Stimulated activated CD8-positive, alpha-beta memory T cell treated with anti-CD3 and anti-CD28 coated beads, Interleukin-4, amount 100 ng/mL, for 4 hours (primary cell): ENCODE measurements around the gene ANAPC13.

Source experiments
- DNase-seq, 2 donors: peaks; one replicate each; pipeline ENCODE4 v3.0.0-alpha.2; 2020; ENCODE audit warnings: low read depth in 2 of 2, low spot score in 1 of 2

Gene ANAPC13

GRCh38 chr3:134483195-134483900, 2.4 kb downstream of the ANAPC13 start:
- DNase-seq = no peak

GRCh38 chr3:134482622-134483021, 3.2 kb downstream of the ANAPC13 start:
- no peak for DNase-seq

GRCh38 chr3:134481166-134481565, 4.6 kb downstream of the ANAPC13 start:
- DNase-seq = no peak

- DNase-seq = no peak
Measured at GRCh38 chr3:134480546-134480945, 5.2 kb downstream of the ANAPC13 start.

- DNase-seq = no peak
Measured at GRCh38 chr3:134477938-134478337, 7.8 kb downstream of the ANAPC13 start.

GRCh38 chr3:134477002-134477401, 8.8 kb downstream of the ANAPC13 start:
- no peak for DNase-seq

- DNase-seq = no peak
Measured at GRCh38 chr3:134476306-134476705, 9.5 kb downstream of the ANAPC13 start.

GRCh38 chr3:134474956-134475355, 10.8 kb downstream of the ANAPC13 start:
- no peak for DNase-seq

- DNase-seq = peak; percentile 25 to 78
Measured at GRCh38 chr3:134473868-134474546, 11.8 kb downstream of the ANAPC13 start.

- no peak for DNase-seq
Measured at GRCh38 chr3:134472831-134473230, 13.0 kb downstream of the ANAPC13 start.

GRCh38 chr3:134471521-134472193, 14.1 kb downstream of the ANAPC13 start:
- DNase-seq = no peak

GRCh38 chr3:134468519-134468918, 17.3 kb downstream of the ANAPC13 start:
- no peak for DNase-seq

- no peak for DNase-seq
Measured at GRCh38 chr3:134466331-134466730, 19.5 kb downstream of the ANAPC13 start.

GRCh38 chr3:134464689-134465365, 21.0 kb downstream of the ANAPC13 start:
- no peak for DNase-seq

- no peak for DNase-seq
Measured at GRCh38 chr3:134464064-134464688, 21.6 kb downstream of the ANAPC13 start.

GRCh38 chr3:134463676-134464063, 22.1 kb downstream of the ANAPC13 start:
- no peak for DNase-seq

- DNase-seq = no peak
Measured at GRCh38 chr3:134462331-134462941, 23.3 kb downstream of the ANAPC13 start.

- DNase-seq = no peak
Measured at GRCh38 chr3:134460965-134461364, 24.8 kb downstream of the ANAPC13 start.

GRCh38 chr3:134459562-134459961, 26.2 kb downstream of the ANAPC13 start:
- no peak for DNase-seq

- DNase-seq = no peak
Measured at GRCh38 chr3:134458406-134458945, 27.3 kb downstream of the ANAPC13 start.
